Fibroblast of lung (primary cell): Measurements from ENCODE around the gene ARIH2. TPM values are rescaled to one million over a fixed set of nuclear protein-coding genes. Genes with fewer than 3 reads are reported as not detected.

Experiments
- DNase-seq, 2 donors: peaks; one replicate each; pipeline versions ENCODE4 v3.0.0 to v3.0.0-alpha.2; 2010; ENCODE audit warnings: low read depth in 2 of 2
- H2AFZ ChIP-seq: 2 replicates; pipeline ENCODE4 v1.5.1; 2012; ENCODE audit warnings: low read length, control low read depth, inconsistent platforms
- H3K27ac ChIP-seq: 2 replicates; pipeline ENCODE4 v1.5.1; 2011; ENCODE audit warnings: low read length, control low read depth; ENCODE audit not compliant: insufficient read depth
- H3K27me3 ChIP-seq: 2 replicates; pipeline ENCODE4 v1.5.1; 2011; ENCODE audit warnings: mild to moderate bottlenecking, low read length; ENCODE audit not compliant: control insufficient read depth, insufficient read depth
- H3K36me3 ChIP-seq: 2 replicates; pipeline ENCODE4 v1.5.1; 2011; ENCODE audit warnings: low read length; ENCODE audit not compliant: control insufficient read depth, insufficient read depth
- H3K4me1 ChIP-seq: 2 replicates; pipeline ENCODE4 v1.5.1; 2011; ENCODE audit warnings: low read length; ENCODE audit not compliant: control insufficient read depth, insufficient read depth; ENCODE audit errors: extremely low read depth
- H3K4me2 ChIP-seq: 2 replicates; pipeline ENCODE4 v1.5.1; 2011; ENCODE audit warnings: low read length, control low read depth; ENCODE audit not compliant: insufficient read depth; ENCODE audit errors: extremely low read depth
- H3K4me3 ChIP-seq, 4 experiments: fragments of 200-600 bp in 1 of 4; sonication (generic) in 1 of 4; replicated peaks in 1 of 4; 2 replicates each; pipeline ENCODE4 v1.5.1; 2011 to 2016; ENCODE audit warnings: low read length in 4 of 4, low read depth in 3 of 4, mild to moderate bottlenecking in 3 of 4, control low read depth in 2 of 4, inconsistent platforms in 1 of 4, mixed read lengths in 1 of 4; ENCODE audit not compliant: insufficient read depth in 1 of 4; ENCODE audit errors: control extremely low read depth in 1 of 4
- H3K79me2 ChIP-seq: 2 replicates; pipeline ENCODE4 v1.5.1; 2012; ENCODE audit warnings: mild to moderate bottlenecking, low read length, inconsistent platforms; ENCODE audit not compliant: control insufficient read depth, insufficient read depth
- H3K9ac ChIP-seq: 2 replicates; pipeline ENCODE4 v1.5.1; 2011; ENCODE audit warnings: mild to moderate bottlenecking, low read length, control low read depth; ENCODE audit not compliant: insufficient read depth
- H3K9me3 ChIP-seq: 2 replicates; pipeline ENCODE4 v1.5.1; 2012; ENCODE audit warnings: low read depth, low read length; ENCODE audit not compliant: control insufficient read depth, insufficient read depth
- H4K20me1 ChIP-seq: 2 replicates; pipeline ENCODE4 v1.5.1; 2011; ENCODE audit warnings: low read length; ENCODE audit not compliant: control insufficient read depth, insufficient read depth; ENCODE audit errors: extremely low read depth
- CTCF ChIP-seq, 2 donors: IDR thresholded peaks in 1 of 2; conservative IDR thresholded peaks in 1 of 2; 1 replicate in 1 of 2; 2 replicates in 1 of 2; pipeline ENCODE4 v1.5.1; 2011 to 2012; ENCODE audit warnings: low read length in 2 of 2, control low read depth in 1 of 2, inconsistent platforms in 1 of 2, low read depth in 1 of 2, mild to moderate bottlenecking in 1 of 2
- EZH2 ChIP-seq: IDR thresholded peaks from 2 replicates; pipeline ENCODE4 v1.5.1; 2012; ENCODE audit warnings: low read length, control low read depth, mild to moderate bottlenecking; ENCODE audit errors: missing control alignments
- polyA plus RNA-seq, 2 donors: library from polyadenylated mRNA; depleted of rRNA in 1 of 2; stranded (reverse) in 1 of 2; unstranded in 1 of 2; fragments of >200 nt; gene quantifications; 2 replicates each; pipeline ENCODE4 v1.2.1, GENCODE V29; 2011 to 2012; ENCODE audit warnings: missing spikeins in 1 of 2
- total RNA-seq: library from RNA; depleted of rRNA; stranded (reverse); fragments of >200 nt; gene quantifications from 2 replicates; pipeline ENCODE4 v1.2.1, GENCODE V29; 2014

ARIH2 gene
- total and polyA plus RNA-seq, 2 donors (not counting 1 experiment from before 2014, with no cell fraction given): 71.4 to 91.7 TPM

GRCh38 chr3:49018707-49019006, 100.0 kb downstream of the ARIH2 start:
- peak overlapping the region; percentile 99 for H3K4me2 ChIP-seq
- no peak for DNase-seq
- no peaks in the 10 kb centered on the region for H3K9me3 ChIP-seq
- peaks cover 11% of the 10 kb centered on the region for H3K4me1 ChIP-seq
- H3K9ac ChIP-seq: peak overlapping the region; percentile 76
- no peak overlapping the region for H2AFZ ChIP-seq
- peak overlapping the region; percentile 74 to 92 (median 80) for H3K4me3 ChIP-seq
- no peaks in the 10 kb centered on the region for H4K20me1 ChIP-seq
- no peak for TF ChIP-seq EZH2
- no peak for TF ChIP-seq CTCF (conservative IDR thresholded peaks at IDR 0.05 in 1 of 2, IDR thresholded peaks at IDR 0.05 in 1 of 2; ENCODE audit: low read depth in 1 of 2, low read length in 2 of 2)
- peaks cover 32% of the 10 kb centered on the region for H3K36me3 ChIP-seq
- H3K27ac ChIP-seq: peak overlapping the region; percentile 87
- no peaks in the 10 kb centered on the region for H3K27me3 ChIP-seq
- peaks cover 32% of the 10 kb centered on the region for H3K79me2 ChIP-seq

- Histone ChIP-seq H2AFZ (no peak overlapping the region), H3K4me2 (peak overlapping the region; percentile 86), H3K4me1 (peaks cover 11% of the 10 kb centered on the region), H3K9ac (no peak overlapping the region), H3K27me3 (no peaks in the 10 kb centered on the region), H3K27ac (peak overlapping the region; percentile 89), H3K36me3 (peaks cover 29% of the 10 kb centered on the region), H4K20me1 (no peaks in the 10 kb centered on the region), H3K4me3 (peak overlapping the region; percentile 70 to 95 (median 84)), H3K79me2 (peaks cover 30% of the 10 kb centered on the region), H3K9me3 (no peaks in the 10 kb centered on the region)
- DNase-seq: no peak
- TF ChIP-seq EZH2 (no peak), CTCF (conservative IDR thresholded peaks at IDR 0.05 in 1 of 2, IDR thresholded peaks at IDR 0.05 in 1 of 2; ENCODE audit: low read depth in 1 of 2, low read length in 2 of 2) (no peak)
Measured at GRCh38 chr3:49019941-49020329, 101.3 kb downstream of the ARIH2 start.

- H2AFZ ChIP-seq: no peak overlapping the region
- H3K36me3 ChIP-seq: peaks cover 28% of the 10 kb centered on the region
- H3K27ac ChIP-seq: peak overlapping the region; percentile 89
- TF ChIP-seq EZH2: no peak
- TF ChIP-seq CTCF (conservative IDR thresholded peaks at IDR 0.05 in 1 of 2, IDR thresholded peaks at IDR 0.05 in 1 of 2; ENCODE audit: low read depth in 1 of 2, low read length in 2 of 2): no peak
- peak overlapping the region; percentile 98 for H3K9ac ChIP-seq
- no peaks in the 10 kb centered on the region for H3K9me3 ChIP-seq
- peaks cover 35% of the 10 kb centered on the region for H3K79me2 ChIP-seq
- H4K20me1 ChIP-seq: no peaks in the 10 kb centered on the region
- peak overlapping the region; percentile 86 for H3K4me2 ChIP-seq
- H3K27me3 ChIP-seq: no peaks in the 10 kb centered on the region
- peaks cover 11% of the 10 kb centered on the region for H3K4me1 ChIP-seq
- peak overlapping the region; percentile 70 to 95 (median 84) for H3K4me3 ChIP-seq
- DNase-seq: no peak
Measured at GRCh38 chr3:49020330-49021212, 101.9 kb downstream of the ARIH2 start.
